ENCODE measurements around the gene CFAP74.

DNA sequence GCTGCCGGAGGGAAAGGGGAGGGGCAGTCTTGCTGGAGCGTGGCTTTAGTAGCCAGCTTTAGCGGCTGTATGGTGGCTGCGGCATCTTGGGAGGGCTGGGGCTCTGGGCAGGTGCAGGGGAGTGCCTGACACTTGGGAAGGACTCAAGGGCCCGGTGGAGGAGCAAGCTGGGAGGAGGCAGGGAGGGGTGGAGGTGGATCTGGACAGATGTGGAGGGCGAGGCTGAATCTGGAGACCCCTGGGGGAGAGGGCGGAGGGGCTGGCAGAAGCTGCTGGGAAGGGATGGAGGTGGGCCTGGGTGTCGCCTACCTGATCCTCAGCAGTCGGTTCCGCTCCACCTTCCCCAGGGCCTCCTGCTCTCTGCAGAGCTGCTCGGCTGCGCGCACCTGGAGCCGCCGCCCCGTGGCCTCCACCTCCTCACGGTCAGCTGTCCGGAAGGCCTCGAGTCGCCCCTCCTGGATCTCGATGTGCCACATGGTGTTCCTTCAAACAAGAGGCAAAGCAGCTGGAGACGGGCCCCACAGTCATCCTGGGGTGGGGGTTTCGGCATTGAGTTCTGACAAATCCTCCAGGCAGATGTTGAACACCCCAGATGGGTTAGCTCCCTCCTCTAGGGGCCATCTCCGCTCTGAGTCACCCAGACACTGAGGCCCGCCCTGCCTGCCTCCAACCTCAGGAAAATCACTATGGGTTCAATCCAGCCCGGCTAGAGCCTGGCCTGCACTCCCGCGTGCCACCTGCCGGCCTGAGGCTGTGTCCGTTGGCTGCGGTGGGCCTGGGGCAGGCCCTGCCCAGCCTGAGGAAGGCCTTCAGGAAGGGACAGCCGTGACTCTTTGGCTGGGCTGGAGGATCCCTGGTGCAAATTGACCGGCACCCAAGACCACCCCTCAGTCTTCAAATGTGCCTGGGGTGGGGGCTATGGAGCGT is 29.6 kb downstream of the CFAP74 start:
- TF ChIP-seq, protein P1, sequence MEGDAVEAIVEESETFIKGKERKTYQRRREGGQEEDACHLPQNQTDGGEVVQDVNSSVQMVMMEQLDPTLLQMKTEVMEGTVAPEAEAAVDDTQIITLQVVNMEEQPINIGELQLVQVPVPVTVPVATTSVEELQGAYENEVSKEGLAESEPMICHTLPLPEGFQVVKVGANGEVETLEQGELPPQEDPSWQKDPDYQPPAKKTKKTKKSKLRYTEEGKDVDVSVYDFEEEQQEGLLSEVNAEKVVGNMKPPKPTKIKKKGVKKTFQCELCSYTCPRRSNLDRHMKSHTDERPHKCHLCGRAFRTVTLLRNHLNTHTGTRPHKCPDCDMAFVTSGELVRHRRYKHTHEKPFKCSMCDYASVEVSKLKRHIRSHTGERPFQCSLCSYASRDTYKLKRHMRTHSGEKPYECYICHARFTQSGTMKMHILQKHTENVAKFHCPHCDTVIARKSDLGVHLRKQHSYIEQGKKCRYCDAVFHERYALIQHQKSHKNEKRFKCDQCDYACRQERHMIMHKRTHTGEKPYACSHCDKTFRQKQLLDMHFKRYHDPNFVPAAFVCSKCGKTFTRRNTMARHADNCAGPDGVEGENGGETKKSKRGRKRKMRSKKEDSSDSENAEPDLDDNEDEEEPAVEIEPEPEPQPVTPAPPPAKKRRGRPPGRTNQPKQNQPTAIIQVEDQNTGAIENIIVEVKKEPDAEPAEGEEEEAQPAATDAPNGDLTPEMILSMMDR (IDR thresholded peaks at IDR 0.05), result no peak
- TF ChIP-seq POLR2A (IDR thresholded peaks at IDR 0.05) (no peak), EP300 (IDR thresholded peaks at IDR 0.05; ENCODE audit: low read depth) (no peak), POLR2AphosphoS5 (IDR thresholded peaks at IDR 0.05) (no peak)

Measured in transverse colon (tissue), 4 donors.